NT2/D1 (cell line): ENCODE measurements around the gene POU5F2.

Experiments used
- SUZ12 ChIP-seq: IDR thresholded peaks from 2 replicates; pipeline ENCODE4 v1.6.1; 2011; ENCODE audit not compliant: insufficient read length, insufficient read depth; ENCODE audit errors: extremely low read depth
- ZNF274 ChIP-seq: IDR thresholded peaks from 2 replicates; pipeline ENCODE4 v1.6.1; 2011; ENCODE audit warnings: mild to moderate bottlenecking, low read depth, low read length

- TF ChIP-seq ZNF274: no peak
- no peak for TF ChIP-seq SUZ12
These were observed 7.5 kb upstream of the POU5F2 start for GRCh38 chr5:93748875-93749397.
